Measurements from ENCODE around the gene HLA-DMB.

HLA-DMB gene

GRCh38 chr6:32905078-32905477, 35.8 kb downstream of the HLA-DMB start:
- no peak for DNase-seq

- DNase-seq: no peak
Measured at GRCh38 chr6:32903952-32904351, 36.9 kb downstream of the HLA-DMB start.

- DNase-seq: no peak
Measured at GRCh38 chr6:32895006-32895345, 45.9 kb downstream of the HLA-DMB start.

- DNase-seq: peak; percentile 92
Measured at GRCh38 chr6:32894085-32895005, 46.5 kb downstream of the HLA-DMB start.

DNA sequence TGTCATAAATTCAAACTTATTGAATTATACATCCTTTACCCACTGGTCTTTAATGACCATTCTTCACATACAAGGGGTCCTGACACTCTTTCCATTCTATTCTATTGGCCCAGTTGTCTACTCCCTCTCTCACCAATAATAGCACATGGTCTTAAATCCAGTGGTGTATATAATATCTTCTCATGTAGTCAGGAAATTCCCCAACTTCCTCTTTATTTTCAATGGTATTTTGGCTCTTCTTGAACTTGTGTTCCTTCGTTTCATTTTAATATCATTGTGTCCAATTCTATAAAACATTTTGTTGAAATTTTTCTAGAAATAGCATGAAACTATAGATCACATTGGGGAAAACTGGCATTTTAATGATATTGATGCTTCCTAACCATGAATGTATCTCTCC, 50.0 kb downstream of the HLA-DMB start:
- DNase-seq: no peak

DNA sequence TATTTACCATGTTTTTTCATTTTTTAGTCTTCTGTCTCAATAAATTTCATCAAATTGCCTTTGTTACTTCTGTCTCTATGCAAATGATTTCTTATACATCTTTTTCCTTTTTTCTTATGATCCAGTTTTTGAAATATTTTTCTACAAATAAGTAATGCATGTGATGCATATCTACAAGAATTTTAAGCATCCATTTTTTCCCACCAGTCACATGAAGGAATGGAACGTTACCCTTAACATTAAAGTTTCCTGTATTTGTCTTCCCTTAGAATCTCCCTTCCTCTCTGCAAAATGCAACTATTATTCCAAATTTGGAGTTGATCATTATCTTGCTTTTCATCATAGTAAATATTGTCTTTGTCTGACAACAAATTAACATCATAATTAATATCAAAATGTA, 51.3 kb downstream of the HLA-DMB start:
- DNase-seq: no peak

- DNase-seq: no peak
Measured at GRCh38 chr6:32888576-32888975, 52.3 kb downstream of the HLA-DMB start.

GRCh38 chr6:32887616-32888015, 53.2 kb downstream of the HLA-DMB start:
- no peak for DNase-seq

- DNase-seq: no peak
Measured at GRCh38 chr6:32886681-32887383, 54.0 kb downstream of the HLA-DMB start.

GRCh38 chr6:32885698-32886286, 55.0 kb downstream of the HLA-DMB start:
- DNase-seq: peak; percentile 47
